ENCODE measurements around the gene ITIH5.

ITIH5 gene

GRCh38 chr10:7512487-7512886 lies 154.3 kb downstream of the ITIH5 start:
- no peak for DNase-seq

- no peak for DNase-seq
These were observed 155.2 kb downstream of the ITIH5 start for GRCh38 chr10:7511612-7512011.
